Bronchus fibroblast of lung (primary cell): ENCODE measurements around the gene ABAT. TPM values are rescaled to one million over a fixed set of nuclear protein-coding genes. Genes with fewer than 3 reads are reported as not detected.

Experiments used
- total RNA-seq: library from RNA; depleted of rRNA; stranded (reverse); fragments of >200 nt; gene quantifications from 2 replicates; pipeline ENCODE4 v1.2.3, GENCODE V29; 2015

The ABAT gene
- 1.2 and 1.3 TPM in 2 replicates for total RNA-seq

DNA sequence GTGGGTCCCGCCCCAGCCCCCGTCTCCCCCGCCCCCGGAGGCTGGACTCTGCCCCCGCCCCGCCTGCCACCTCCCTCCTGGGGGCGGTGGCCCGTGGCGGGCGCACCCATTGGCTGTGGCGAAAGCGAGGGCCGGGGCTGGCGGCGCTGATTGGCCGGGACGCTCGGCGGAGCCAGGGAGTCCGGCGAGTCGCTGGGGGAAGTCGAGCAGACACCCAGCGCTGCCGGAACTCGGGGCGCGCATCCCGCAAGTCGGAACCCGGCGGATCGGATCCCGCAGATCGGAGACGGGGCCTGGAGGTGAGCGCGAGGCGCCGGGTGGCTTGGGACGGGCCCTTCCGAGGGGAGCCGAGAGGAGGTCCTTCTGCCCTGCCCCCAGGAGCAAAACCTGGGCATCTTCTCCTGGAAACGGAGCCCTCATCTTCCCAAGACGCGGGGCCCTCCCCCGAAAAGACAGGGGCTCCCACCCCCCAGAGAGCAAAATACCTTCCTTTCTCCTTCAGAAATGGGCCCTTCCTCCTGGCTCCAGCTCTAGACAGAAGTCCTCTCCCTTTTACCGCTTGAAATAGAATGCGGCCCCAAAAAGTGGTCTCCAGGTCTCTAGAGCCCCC is at the start of gene ABAT:
TSS of gene ABAT (plus strand) at position 205 of the 610 bp plus-strand sequence. CDS start 61,123 bp downstream, outside the sequence.

GRCh38 chr16:8797364-8798173 is 123.2 kb downstream of the ABAT start, which contains the start of the genes PMM2 and TMEM186:
PMM2 (plus strand) TSS chr16:8797839; CDS start chr16:8797883, 44 bp downstream.
TMEM186 (minus strand) TSS chr16:8797639; CDS start chr16:8797614, 25 bp downstream.

Other genes starting within 250 kb of the ABAT start
- not detected in 2 replicates for gene TMEM114, start 84.1 kb upstream of the ABAT start, total RNA-seq
- 29.8 and 31.4 TPM in 2 replicates for gene METTL22, start 52.9 kb upstream of the ABAT start, total RNA-seq
- 7.6 and 8.0 TPM in 2 replicates for gene TMEM186, start 123.0 kb downstream of the ABAT start, total RNA-seq
- 20.5 and 26.2 TPM in 2 replicates for gene PMM2, start 123.2 kb downstream of the ABAT start, total RNA-seq
- gene CARHSP1, start 194.4 kb downstream of the ABAT start, total RNA-seq: 195 and 221 TPM in 2 replicates
- not detected in 2 replicates for gene LITAFD, start 207.7 kb downstream of the ABAT start, total RNA-seq